Pancreas (tissue), 10 donors: Measurements from ENCODE around the gene TRPM8. TPM values are rescaled to one million over a fixed set of nuclear protein-coding genes. Genes with fewer than 3 reads are reported as not detected.

Experiments used
- ATAC-seq, 4 donors: fragments of 200-7000 bp; cut with Tn5 transposase; one replicate each; pipeline versions ENCODE4 v1.8.0 to v1.9.1; 2020; ENCODE audit warnings: mild to moderate bottlenecking in 4 of 4, moderate library complexity in 4 of 4
- DNase-seq, 6 donors: peaks; one replicate each; pipeline ENCODE4 v3.0.0-alpha.2; 2020
- FAIRE-seq: peaks from 2 replicates; lab custom pipeline; 2012; peaks lifted over from hg19 to GRCh38; lab: Jason Lieb, UNC
- H3K27ac ChIP-seq, 4 donors: fragments of 200-600 bp; sonication (generic); 1 replicate in 3 of 4; 2 replicates in 1 of 4; pipeline versions ENCODE4 v1.5.0 to v1.8.0; 2020
- H3K27me3 ChIP-seq, 4 donors: fragments of 200-600 bp; one replicate each; pipeline ENCODE4 v1.8.0; 2021
- H3K36me3 ChIP-seq, 3 donors: fragments of 200-600 bp; sonication (generic) in 1 of 3; one replicate each; pipeline versions ENCODE4 v1.5.0 to v1.8.0; 2020 to 2021
- H3K4me1 ChIP-seq, 3 donors: fragments of 200-600 bp; one replicate each; pipeline ENCODE4 v1.8.0; 2021
- H3K4me3 ChIP-seq, 4 donors: fragments of 200-600 bp; sonication (generic) in 2 of 4; one replicate each; pipeline versions ENCODE4 v1.5.0 to v1.8.0; 2020 to 2021
- H3K9me3 ChIP-seq, 4 donors: fragments of 200-600 bp; one replicate each; pipeline ENCODE4 v1.8.0; 2021
- WGBS, 2 donors: extraction: QIAGEN DNeasy Blood & Tissue Kit; methylation state at CpG; one replicate each; pipeline ENCODE4 v1.1.7; 2013; 5-methylcytosine and 5-hydroxymethylcytosine counted together
- intact Hi-C, 3 donors: fragments of 100-400 bp; cut with DNase I; formaldehyde crosslinking; loops; one replicate each; pipeline versions ENCODE4 v1.11.1 to v1.14.2; 2022
- polyA plus RNA-seq, 2 donors: library from polyadenylated mRNA; stranded (reverse); fragments of 200-250 nt; gene quantifications; one replicate each; pipeline ENCODE4 v1.2.3, GENCODE V29; 2013
- total RNA-seq, 6 donors: library from RNA; stranded (reverse); fragmentation: NEBNext Ultra II Directional in 4 of 6; extraction: Animal tissue kit (Norgen Biotek cat#: 25700) in 4 of 6; gene quantifications; one replicate each; pipeline versions ENCODE4 v1.2.1 to v1.2.4, GENCODE V29; 2021 to 2023
- TF ChIP-seq, protein P1 (sequence below), 4 donors: fragments of 200-600 bp; sonication (generic) in 3 of 4; IDR thresholded peaks; one replicate each; pipeline versions ENCODE4 v1.5.0 to v1.8.0; 2021; ENCODE audit warnings: antibody characterized with exemption in 4 of 4
- donor health status: healthy with polysubstance abuse.
- donor health status: DM: no; HTN: no; CAD: no; lungs with moderate emphysema.
- donor health status: DM: no; HTN: no; CAD: no.
- donor health status: control.
- donor health status: control.
- donor health status: Bipolar disorder and iron deficiency.
- donor health status: DM: yes; HTN: yes; CAD: no.
- donor health status: DM: no; HTN: no; CAD: no.
- donor health status: DM: no; HTN: no; CAD: no.
- donor health status: DM: yes; HTN: yes; CAD: no.

Gene TRPM8
- total and polyA plus RNA-seq, 8 donors, result 0.08 to 1.00 (median 0.23) TPM; not detected in 1

DNA sequence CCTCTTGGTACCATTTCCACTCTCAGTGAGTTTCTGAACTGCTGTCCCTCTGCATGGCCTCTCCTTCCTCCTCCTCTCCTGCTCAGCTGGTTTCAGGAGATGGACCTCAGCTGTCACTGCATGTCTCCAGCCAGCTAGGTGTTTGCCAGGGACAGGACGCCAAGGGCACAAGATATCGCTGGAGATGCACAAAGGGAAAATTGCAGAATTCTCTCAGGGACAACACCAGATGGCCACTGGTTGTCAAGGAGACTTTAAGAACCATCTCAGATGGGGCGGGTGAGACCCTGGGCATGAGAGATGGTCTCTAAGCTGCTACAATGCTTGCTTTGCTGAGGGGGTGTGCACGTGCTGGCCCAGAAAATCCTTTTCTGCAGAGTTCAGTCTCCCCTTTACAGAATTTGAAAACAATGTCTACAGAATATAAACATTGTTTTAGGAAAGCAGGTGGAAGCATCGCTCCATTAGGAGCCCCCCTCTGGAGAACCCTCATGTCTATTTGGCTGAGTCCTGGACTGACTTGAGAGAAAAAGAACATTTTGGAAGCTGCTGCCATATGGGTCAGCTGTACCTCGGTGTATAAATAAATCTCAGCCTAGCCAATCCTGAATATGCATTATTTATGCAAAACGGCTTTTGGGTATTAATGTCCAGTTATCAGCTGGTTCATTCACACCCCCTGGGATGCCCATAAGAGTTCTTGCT is 75.5 kb downstream of the TRPM8 start:
- Histone ChIP-seq H3K4me1 (peaks cover 0 to 8% (median 0%) of the 10 kb centered on the region in 3 donors), H3K27me3 (no peaks in the 10 kb centered on the region), H3K4me3 (no peak overlapping the region), H3K27ac (no peak overlapping the region), H3K9me3 (no peaks in the 10 kb centered on the region), H3K36me3 (no peaks in the 10 kb centered on the region)
- intact Hi-C loops, result no loop called here
- ATAC-seq, result no peak
- no peak for FAIRE-seq
- TF ChIP-seq, protein P1, sequence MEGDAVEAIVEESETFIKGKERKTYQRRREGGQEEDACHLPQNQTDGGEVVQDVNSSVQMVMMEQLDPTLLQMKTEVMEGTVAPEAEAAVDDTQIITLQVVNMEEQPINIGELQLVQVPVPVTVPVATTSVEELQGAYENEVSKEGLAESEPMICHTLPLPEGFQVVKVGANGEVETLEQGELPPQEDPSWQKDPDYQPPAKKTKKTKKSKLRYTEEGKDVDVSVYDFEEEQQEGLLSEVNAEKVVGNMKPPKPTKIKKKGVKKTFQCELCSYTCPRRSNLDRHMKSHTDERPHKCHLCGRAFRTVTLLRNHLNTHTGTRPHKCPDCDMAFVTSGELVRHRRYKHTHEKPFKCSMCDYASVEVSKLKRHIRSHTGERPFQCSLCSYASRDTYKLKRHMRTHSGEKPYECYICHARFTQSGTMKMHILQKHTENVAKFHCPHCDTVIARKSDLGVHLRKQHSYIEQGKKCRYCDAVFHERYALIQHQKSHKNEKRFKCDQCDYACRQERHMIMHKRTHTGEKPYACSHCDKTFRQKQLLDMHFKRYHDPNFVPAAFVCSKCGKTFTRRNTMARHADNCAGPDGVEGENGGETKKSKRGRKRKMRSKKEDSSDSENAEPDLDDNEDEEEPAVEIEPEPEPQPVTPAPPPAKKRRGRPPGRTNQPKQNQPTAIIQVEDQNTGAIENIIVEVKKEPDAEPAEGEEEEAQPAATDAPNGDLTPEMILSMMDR (IDR thresholded peaks at IDR 0.05), result no peak
- no peak for DNase-seq
- 78 to 86% methylated on average over 7 of the region's 7 CpGs for WGBS, 2 donors

DNA sequence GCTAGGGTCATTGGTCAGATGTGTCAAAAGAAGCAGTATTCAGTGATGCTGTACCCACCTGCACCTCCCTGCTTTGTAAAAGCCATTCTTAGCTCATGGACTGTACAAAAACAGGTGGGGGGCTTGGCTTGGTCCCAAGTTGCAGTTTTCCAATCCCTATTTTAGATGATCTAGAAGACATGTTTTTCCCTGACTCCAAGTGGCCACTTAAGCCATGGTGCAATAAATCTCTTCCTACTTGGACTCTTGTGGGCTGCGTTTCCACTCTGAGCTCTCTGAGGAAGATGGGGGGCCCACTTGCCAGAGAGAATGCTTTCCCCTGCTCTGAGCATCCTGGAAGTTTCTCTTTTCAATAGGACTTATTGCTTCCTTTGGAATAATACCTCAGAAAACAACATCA is 76.3 kb downstream of the TRPM8 start:
- intact Hi-C loops, result no loop called here
- no peak for FAIRE-seq
- no peak for DNase-seq
- no peaks in the 10 kb centered on the region for H3K36me3 ChIP-seq
- no peaks in the 10 kb centered on the region for H3K9me3 ChIP-seq
- H3K27me3 ChIP-seq, result no peaks in the 10 kb centered on the region
- ATAC-seq, result no peak
- TF ChIP-seq, protein P1 (IDR thresholded peaks at IDR 0.05), result no peak
- no peak overlapping the region for H3K27ac ChIP-seq
- H3K4me1 ChIP-seq, result peaks cover 0 to 8% (median 0%) of the 10 kb centered on the region in 3 donors
- WGBS, 2 donors, result 69 to 82% methylated on average over 1 of the region's 1 CpG
- no peak overlapping the region for H3K4me3 ChIP-seq

DNA sequence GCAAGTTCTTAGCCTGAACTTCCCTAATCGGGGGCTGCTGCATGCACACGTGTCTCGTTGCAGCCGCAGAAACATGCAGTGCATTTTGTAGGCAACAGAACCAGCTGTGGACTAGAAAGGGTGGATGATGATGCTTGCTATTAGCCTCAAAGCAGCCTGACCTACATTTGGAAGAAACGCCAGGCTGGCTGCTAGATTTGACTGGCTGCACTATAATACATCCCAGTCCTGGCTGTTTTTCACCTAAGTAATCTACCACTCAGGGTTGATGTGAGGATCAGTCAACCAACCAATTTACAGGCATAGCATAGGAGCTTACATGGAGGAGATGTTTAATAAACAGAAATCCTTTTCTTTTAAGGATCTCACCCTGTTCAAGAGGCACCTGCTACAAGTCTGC is 77.0 kb downstream of the TRPM8 start:
- Histone ChIP-seq H3K27me3 (no peaks in the 10 kb centered on the region), H3K4me1 (peaks cover 0 to 8% (median 0%) of the 10 kb centered on the region in 3 donors), H3K9me3 (no peaks in the 10 kb centered on the region), H3K4me3 (no peak overlapping the region), H3K36me3 (no peaks in the 10 kb centered on the region), H3K27ac (no peak overlapping the region)
- TF ChIP-seq, protein P1 (IDR thresholded peaks at IDR 0.05), result no peak
- ATAC-seq (no peak), FAIRE-seq (no peak), DNase-seq (no peak)
- 75% methylated on average over 5 of the region's 5 CpGs for WGBS, 2 donors
- intact Hi-C loops, result no loop called here

DNA sequence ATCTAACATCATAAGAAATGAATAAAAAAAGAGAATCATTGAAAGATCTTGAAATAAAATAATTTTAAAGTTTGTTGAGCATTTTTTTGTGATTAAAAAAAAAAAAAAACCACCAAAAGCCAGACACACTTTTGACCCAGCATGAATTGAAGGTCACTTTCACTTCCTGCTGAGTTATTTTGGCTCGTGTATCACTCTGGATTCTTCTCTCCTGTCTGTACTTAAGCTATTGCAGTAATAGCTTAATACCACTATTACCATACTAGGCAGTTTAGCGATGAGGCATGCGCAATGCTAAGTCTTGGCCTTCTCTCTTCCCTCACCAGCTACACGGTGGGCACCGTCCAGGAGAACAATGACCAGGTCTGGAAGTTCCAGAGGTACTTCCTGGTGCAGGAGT is 78.8 kb downstream of the TRPM8 start:
- no peak overlapping the region for H3K4me3 ChIP-seq
- no peak for DNase-seq
- ATAC-seq, result peak in 1 of 4 donors; percentile 27
- FAIRE-seq, result no peak
- H3K27ac ChIP-seq, result no peak overlapping the region
- intact Hi-C loops, result no loop called here
- H3K9me3 ChIP-seq, result no peaks in the 10 kb centered on the region
- no peaks in the 10 kb centered on the region for H3K27me3 ChIP-seq
- TF ChIP-seq, protein P1 (IDR thresholded peaks at IDR 0.05), result no peak
- WGBS, 2 donors, result 74 to 76% methylated on average over 5 of the region's 5 CpGs
- no peaks in the 10 kb centered on the region for H3K36me3 ChIP-seq
- peaks cover 0 to 8% (median 0%) of the 10 kb centered on the region in 3 donors for H3K4me1 ChIP-seq

DNA sequence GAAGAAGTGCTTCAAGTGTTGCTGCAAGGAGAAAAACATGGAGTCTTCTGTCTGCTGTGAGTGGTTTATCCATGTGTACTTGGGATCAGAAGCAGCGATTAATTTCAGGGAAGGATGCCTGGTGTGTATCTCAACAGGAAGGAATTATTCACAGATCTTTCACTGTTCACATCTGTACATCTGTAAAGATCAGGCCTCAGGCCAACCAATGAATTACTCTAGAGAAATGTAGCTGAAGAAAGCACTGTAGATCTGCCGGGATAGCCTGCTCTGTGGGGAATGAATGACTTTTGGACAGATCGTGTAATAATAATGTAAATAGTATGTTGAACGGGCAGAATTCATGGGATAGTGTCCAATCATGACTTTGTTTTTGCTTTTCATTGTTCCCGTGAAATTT is 79.3 kb downstream of the TRPM8 start:
- Histone ChIP-seq H3K4me3 (no peak overlapping the region), H3K36me3 (no peaks in the 10 kb centered on the region), H3K27me3 (no peaks in the 10 kb centered on the region), H3K27ac (no peak overlapping the region), H3K9me3 (no peaks in the 10 kb centered on the region), H3K4me1 (peaks cover 0 to 8% (median 0%) of the 10 kb centered on the region in 3 donors)
- intact Hi-C loops, result no loop called here
- DNase-seq (no peak), FAIRE-seq (no peak), ATAC-seq (no peak)
- whole genome bisulfite sequencing, 2 donors, result 82 to 90% methylated on average over 5 of the region's 5 CpGs
- TF ChIP-seq, protein P1 (IDR thresholded peaks at IDR 0.05), result no peak
